Central memory CD4-positive, alpha-beta T cell (primary cell): ENCODE results near the gene CXXC5.
A peak's percentile ranks its signal among the peaks of the same experiment; 100 is the strongest.
"Not testable (repeated sequence)": the region's sequence is repeated elsewhere in the genome, so short reads cannot be mapped to it uniquely, and the experiment has no call there.

ENCODE experiments used
- DNase-seq: peaks from one replicate; pipeline ENCODE4 v3.0.0; 2022
- total RNA-seq, 3 experiments: gene quantifications; one replicate each; lab custom pipeline; 2026; lab: John Stamatoyannopoulos, UW

CXXC5 gene
- total RNA-seq, result 0.76 to 0.96 (median 0.78) reads per million in 3 experiments

DNA sequence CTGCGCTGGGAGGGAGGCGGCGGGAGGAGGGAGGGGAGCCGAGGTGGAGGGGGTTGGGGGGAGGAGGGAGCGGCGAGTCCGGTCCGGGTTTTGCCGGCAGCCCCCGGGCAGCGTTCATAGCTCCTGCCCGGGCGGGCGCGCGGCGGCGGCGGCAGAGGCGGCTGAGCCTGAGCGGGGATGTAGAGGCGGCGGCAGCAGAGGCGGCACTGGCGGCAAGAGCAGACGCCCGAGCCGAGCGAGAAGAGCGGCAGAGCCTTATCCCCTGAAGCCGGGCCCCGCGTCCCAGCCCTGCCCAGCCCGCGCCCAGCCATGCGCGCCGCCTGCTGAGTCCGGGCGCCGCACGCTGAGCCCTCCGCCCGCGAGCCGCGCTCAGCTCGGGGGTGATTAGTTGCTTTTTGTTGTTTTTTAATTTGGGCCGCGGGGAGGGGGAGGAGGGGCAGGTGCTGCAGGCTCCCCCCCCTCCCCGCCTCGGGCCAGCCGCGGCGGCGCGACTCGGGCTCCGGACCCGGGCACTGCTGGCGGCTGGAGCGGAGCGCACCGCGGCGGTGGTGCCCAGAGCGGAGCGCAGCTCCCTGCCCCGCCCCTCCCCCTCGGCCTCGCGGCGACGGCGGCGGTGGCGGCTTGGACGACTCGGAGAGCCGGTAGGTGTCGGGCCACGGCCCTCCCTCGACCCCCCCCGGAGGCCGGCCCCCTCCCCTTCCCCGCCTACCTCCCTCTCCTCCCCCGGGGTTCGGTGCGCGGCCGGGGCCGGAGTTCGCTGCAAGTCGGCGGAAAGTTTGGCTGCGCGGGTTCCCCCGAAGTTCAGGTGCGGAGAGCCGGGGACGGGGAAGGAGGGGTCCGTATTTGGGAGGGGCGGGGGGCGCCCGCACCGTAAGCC is at the start of gene CXXC5:
CXXC5 (plus strand) TSS at position 145 of the 877 bp plus-strand sequence. CDS start 32,175 bp downstream, outside the sequence.
- no peak for DNase-seq

DNA sequence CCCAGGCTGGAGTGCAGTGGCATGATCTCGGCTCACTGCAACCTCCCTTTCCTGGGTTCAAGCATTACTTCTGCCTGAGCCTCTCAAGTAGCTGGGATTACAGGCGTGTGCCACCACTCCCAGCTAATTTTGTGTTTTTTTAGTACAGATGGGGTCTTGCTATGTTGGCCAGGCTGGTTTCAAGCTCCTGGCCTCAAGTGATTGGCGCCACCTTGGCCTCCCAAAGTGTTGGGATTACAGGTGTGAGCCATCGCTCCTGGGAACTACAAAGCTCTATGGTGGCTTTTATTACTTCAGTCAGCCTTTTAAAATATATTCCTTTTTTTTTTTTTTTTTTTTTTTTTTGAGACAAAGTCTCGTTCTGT is 49.6 kb upstream of the CXXC5 start:
- DNase-seq, result not testable (repeated sequence)

DNA sequence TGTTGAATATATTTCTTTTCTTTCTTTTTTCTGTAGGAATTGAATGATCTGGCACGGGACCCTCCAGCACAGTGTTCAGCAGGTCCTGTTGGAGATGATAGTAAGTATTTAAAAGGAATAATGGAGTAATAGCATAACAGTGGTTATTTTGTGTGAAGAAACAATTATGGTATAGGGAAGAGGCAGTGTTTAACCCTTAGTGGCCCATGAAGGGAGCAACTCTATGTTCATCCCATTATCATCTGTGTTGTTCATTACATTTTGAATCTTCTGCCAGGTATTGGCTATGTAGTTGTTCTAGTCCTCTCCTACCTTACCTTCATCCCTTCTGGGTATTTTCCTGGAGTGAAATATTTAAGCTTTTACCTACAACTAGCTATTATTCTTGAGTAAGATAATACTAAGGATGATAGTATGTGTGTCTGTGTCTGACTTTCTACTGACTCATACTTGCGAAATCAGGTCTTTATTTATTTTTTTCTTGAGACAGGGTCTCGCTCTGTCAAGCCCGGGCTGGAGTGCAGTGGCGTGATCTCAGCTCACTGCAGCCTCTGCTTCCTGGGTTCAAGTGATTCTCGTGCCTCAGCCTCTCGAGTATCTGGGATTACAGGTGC is 47.7 kb upstream of the CXXC5 start:
- DNase-seq, result no peak

DNA sequence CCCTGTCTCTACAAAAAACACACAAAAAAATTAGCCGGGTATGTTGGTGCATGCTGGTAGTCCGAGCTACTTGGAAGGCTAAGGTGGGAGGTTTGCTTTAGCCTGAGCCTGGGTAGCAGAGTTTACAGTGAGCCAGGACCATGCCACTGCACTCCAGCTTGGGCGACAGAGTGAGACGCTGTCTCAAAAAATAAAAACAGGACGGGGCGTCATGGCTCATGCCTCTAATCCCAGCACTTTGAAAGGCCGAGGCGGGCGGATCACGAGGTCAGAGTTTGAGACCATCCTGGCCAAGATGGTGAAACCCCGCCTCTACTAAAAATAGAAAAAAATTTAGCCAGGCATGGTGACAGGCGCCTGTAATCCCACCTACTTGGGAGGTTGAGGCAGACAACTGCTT is 46.7 kb upstream of the CXXC5 start:
- DNase-seq, result no peak

DNA sequence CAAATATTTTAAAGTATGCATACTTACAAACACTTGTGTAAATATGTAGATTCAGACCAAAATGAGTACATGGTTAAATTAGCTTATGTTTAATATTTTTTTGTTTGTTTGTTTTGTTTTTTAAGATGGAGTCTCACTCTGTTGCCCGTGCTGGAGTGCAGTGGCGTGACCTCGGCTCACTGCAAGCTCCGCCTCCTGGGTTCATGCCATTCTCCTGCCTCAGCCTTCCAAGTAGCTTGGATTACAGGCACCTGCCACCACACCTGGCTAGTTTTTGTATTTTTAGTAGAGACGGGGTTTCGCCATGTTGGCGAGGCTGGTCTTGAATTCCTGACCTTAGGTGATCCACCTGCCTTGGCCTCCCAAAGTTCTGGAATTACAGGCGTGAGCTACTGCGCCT is 46.2 kb upstream of the CXXC5 start:
- not testable (repeated sequence) for DNase-seq

DNA sequence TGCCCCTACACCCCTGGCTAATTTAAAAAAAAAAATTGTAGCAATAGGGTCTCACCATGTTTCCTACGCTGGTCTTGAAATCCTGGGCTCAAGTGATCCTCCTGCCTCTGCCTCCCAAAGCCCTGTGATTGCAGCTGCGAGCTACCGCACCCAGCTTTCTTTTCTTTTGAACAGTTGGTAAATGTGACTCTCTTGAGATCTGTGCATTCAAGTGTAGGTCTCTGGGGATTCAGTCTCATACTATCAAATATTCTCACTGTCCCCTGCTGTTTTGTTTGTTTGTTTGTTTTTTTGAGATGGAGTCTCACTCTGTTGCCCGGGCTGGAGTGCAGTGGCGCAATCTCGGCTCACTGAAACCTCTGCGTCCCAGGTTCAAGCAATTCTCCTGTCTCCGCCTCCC is 42.3 kb upstream of the CXXC5 start:
- no peak for DNase-seq

DNA sequence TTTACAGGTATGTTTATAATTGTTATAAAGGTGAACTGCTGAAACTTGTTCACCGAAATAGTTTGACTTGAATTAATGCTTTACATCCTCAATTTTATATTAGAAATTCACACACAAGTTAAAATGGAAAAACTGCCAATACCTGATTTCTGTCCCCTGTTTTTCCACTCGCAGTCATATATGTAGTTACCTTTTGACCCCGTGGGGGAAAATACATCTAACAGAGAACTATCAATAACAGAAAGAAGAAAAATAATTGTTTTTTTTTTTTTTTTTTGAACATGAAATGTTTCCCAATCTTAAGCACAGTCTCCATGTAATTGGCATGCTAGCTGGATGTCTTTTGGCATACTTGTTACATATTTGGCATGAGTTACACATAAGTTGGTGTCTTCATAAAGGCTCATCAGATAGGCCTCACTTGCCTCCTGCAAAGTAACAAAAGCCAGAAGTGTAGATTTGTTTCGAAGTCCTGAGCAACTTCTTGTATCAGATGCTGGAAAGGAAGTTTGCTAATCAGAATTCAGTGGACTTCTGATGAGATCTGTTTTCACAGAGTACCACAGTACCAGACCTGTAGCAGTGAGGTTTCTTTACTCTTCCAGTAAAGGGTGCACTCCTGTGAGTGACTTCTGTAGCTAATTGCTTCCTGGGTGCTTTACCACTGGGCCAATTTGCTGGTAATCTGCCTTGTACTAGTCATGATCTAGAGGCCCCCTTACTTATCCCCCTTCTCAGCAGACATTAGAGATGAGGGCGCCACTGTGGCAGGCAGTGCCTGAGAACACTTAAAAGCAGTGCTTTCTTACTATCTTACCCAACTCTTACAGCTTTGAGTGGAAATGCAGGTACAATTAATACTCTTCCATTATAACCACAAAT is 36.2 kb upstream of the CXXC5 start:
- DNase-seq, result no peak

DNA sequence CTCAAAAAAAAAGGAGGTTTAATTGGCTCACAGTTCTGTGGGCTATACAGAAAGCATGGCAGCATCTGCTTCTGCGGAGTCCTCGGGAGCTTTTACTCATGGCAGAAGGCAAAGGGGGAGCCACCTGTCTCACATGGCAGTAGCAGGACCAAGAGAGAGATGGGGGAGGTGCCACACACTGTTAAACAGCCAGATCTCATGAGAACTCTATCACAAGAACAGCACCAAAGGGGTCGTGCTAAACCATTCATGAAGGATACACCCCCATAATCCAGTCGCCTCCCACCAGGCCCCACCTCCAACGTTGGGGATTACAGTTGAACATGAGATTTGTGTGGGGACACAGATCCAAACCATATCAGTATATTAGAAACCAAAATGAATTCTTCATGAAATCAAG is 28.3 kb upstream of the CXXC5 start:
- DNase-seq, result no peak

DNA sequence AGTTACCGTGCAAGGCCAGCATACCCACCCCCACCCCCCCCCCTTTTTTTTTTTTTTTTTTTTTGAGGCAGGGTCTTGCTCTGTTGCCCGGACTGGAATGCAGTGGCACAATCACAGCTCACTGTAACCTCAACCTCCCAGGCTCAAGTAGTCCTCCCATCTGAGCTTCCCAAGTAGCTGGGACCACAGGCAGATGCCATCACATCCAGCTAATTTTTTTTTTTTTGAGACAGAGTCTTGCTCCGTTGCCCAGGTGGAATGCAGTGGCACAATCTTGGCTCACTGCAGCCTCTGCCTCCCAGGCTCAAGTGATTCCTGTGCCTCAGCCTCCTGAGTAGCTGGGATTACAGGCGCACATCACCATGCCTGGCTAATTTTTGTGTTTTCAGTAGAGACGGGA is 22.8 kb upstream of the CXXC5 start:
- not testable (repeated sequence) for DNase-seq

DNA sequence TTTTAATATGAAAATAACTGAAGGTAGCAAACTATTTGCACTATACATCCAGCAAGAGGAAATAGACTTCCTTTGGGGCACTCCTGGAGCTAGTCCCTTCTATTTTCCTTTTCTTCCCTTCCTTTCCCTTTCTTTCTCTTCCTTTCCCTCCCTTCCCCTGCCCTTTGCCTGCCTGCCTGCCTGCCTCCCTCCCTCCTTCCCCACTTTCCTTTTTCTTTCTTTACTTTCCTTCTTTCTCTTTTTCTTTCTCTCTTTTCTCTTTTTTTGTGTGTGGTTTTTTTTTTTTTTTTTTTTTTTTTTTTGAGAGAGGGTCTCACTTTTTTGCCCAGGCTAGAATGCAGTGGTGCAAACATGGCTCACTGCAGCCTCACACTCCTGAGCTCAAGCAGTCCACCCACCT is 17.3 kb upstream of the CXXC5 start:
- DNase-seq, result no peak

DNA sequence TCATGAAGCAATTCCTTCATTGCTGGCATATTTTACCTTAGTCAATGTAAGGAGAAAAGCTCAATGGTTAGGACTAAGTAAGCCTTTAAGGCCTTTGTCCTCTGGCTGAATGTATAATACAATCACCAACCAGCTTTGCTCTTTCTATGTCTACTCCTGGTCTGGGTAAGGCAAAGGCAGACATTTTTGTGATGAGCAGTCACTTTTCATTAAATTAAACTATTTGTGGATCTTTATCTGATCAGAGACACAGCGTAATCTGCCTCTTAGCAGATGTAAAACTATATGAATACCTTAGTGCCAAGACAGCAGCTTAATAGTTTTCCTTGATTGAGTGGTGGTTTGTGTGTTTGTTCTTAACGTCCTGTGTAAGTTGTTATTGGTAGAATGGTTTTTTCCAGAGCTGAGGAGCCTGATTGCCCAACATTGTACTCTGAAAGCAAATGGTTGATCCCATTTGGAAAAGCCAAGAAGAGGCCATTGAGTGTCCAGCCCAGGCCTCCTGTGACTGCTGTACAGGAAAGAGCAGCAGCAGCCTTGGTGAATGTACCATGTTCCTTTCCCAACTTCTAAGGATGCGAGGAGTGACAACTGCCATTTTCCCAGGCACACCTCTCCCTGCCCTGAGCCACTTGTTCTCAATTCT is 16.5 kb upstream of the CXXC5 start:
- DNase-seq, result no peak

DNA sequence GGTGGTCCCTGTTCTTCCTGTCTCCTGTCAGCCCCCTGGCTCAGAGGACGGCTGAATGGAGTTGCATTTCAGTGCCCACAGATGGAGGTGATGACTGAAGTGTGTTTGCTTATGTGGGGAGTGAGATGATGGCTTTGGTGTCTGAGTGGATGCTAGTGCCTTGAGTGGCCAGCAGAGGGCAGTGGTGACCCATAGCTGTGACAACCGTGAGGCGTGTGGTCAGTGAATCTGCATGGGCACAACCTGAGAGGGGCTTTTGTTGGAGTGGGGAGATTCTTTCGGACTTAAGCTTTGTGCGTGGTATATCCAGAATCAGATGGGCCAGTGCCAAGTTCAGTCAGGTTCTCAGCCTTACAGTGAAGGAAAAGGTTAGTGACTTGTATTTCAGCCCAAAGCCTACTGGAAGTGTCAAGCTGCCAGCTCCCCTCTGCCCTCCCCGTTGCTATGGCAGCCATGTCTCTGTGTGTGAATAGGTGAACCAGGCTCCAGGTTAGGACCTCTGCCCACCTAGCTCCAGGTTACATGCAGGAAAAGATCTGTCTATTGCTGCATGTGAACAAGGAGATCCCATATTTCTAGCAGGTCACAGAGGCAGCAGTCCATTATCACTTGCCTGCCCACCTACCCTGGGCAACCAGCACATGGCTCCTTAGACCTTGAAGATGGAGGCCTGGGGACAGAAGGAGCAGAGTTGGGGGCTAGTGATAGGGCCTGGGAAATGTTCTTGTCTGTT is 14.7 kb upstream of the CXXC5 start:
- DNase-seq, result peak; percentile 51

DNA sequence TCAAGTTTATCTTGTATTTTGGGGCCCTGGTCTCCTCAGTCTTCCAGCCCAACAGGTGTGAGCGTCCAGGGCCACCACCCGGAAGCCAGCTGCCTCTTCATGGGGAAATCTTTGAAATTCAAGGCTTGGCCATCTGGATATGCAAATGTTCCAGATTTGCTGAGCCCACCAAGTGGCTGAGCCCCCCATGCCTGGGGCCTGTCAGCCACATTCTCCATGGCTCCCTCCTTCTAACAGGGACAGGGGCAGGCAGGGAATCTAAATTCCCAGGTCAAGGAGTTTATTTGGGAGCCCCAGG is 14.2 kb upstream of the CXXC5 start:
- DNase-seq, result no peak

DNA sequence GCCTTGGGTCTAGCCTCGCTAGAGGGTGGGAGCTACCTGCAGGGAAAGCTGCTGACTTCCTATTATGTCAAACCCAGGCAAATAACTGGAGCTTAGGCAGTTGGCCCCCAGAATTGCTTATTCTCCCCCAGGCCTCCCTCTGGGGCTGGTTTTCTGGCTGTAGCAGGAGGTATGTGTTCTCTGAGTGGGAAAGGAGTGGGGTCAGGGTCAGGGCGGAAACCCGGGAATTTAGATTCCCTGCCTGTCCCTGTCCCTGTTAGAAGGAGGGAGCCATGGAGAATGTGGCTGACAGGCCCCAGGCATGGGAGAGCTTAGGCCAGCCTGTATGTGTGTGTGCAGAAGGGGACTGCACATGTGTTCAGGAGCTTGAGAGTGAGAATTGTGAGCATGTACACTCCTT is 13.6 kb upstream of the CXXC5 start:
- DNase-seq, result no peak

DNA sequence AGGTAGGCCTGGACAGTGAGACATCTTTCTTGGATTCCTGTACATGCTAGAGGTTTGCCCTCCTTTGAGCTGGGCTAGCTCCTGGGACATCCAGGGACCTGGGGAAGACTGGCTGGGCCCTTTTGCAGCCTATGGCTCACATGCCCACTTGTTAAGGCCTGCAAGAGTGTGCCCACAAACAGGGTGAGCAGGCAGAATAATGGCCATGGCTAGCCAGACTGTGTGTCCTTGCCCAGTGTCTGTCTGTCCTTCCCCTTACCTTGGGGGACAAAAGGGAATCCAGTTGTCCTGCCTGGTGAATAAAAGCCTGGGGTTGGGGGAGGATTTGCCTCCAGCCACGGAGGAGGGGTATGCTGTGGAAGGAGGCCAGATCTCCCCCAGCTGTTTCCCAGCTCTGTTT is 13.0 kb upstream of the CXXC5 start:
- DNase-seq, result no peak

DNA sequence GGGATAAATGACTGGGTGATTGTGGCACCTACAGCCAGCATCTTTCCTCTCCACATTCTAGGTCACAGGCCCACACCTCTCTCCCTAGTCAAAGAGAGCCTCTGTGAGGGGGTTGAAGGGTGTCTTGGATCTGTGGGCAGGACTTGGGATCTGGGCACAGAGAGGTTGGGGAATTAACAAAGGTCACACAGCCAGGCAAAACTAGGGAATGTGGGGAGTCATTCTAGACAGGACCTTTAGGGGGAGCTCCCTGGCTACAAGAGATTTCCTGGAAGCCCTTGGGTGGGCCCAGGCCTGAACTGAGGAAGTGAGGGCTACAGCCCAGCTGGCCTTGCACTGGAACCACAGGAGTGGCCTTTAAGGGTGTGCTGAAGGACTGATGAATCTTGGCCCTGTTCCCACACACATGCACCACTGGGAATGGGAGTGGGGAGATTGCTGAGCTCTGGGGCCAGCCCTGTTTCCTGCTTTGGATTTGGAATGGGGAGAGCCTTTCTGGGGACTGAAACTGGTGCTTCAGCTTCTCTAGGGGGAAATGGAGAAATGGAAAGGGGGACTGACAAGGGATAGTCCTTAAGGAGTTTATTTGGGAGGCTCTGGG is 12.4 kb upstream of the CXXC5 start:
- DNase-seq, result no peak

DNA sequence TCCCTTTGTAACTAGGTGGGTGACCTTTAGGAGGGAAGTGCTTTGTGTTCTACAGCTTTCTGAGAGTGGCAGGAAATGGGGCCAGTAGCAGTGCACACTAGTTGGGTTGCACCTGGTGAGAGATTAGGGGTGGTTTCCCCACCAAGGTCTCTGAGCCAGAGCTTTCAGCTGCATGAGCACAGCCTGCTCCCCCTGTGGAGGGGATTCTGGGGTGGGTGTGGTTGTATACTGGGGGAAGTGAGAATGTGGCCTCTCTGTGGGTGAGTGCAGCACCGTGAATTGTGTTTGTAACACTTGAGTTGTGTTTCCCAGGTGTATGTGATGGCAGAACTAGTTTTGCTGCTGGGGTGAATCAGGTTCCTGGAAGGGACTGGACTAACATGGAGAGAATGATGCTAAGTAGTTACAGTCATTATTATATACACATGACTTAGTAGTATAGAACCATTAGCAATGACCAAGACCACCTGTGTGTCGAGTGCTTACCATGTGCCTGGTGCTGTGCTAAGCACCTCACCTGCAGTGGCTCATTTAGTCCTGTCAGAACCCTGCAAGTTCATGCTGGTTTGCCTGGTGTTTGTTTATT is 11.8 kb upstream of the CXXC5 start:
- DNase-seq, result peak; percentile 67

DNA sequence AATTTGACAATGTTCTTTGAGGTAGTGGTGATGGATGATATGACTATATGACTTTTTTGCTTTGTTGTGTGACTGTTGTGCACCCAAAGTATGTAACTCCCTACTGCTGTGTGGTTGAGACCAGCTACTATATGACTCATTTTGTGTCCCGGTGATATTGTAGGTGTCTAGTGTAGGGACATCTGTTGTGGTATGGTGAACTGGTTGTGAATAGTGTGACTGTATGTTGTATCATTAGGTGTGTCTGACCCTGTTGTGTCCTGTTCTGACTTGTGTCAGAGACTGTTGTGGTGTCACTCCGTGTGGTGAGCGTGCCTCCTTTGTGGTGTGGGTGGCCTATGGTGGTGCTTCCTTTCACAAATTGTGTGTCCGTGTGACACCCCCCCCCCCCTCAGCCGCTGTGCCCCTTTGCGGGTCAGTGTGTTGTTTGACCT is 11.2 kb upstream of the CXXC5 start:
- DNase-seq, result no peak

DNA sequence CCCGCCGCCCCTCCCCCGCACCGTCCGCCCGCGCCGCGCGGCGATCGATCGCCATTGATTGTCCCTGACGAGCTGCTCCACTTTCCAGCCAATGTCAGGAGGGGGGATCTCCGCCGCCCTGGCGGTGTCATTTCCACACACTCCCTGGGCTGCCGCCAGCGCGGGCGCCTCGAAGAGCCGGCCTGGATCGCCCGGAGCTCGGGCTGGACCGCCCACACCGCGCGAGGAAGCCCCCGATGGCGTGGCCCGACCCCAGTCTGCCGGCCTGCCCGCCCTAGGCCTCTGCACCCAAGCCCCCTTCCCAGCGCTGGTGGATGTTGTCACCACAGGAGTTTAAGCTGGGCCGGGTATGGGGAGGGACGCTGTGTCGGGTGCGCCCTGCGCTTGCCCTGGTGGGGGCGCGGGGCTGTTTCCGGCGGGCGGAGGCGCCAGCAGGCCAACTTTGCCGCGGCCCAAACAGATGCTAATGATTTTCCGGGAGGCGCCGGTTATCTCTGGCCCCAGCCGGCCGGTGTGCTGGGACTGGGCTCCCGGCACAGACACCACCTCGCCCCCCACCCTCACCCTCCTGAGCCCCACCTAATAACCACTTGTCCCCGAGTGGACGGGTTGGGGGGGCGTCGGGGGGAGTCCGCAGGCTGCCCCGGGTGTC is 10.6 kb upstream of the CXXC5 start:
- DNase-seq, result peak; percentile 48

DNA sequence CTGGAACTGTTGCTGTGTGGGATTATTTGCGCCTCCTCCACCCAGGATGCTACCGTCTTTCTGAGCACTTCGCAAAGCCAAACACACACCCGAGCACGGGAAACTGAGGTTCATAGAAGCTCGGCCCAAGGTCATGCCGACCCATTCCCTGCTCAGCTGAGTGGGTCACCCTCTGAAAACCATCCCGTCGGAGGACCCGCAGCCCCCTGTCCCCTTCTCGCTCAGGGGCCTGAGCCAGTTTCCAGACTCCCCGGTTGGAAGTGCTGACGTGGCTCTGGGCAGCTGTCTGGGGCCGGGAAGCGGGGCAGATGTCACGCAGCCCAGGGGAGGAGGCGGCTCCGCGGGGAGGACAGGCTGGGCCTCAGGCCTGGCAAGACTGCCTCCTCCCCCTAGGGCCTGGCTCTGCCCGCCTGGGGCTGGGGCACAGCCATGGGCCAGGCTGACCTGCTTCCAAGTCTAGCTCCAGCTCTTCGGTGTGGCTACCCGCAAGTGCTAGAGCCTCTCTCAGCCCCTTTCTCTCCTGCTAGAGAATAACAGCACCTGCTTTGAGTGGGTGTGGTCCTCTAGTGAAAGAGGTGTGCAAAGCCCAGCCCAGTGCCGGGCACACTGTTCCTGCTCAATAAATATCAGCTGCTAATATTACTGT is 9.9 kb upstream of the CXXC5 start:
- no peak for DNase-seq
